ENCODE results near the gene ALDH2.
"Not testable (repeated sequence)": the region's sequence is repeated elsewhere in the genome, so short reads cannot be mapped to it uniquely, and the experiment has no call there.

ALDH2 gene

GRCh38 chr12:111791507-111791906 is 24.8 kb downstream of the ALDH2 start:
- no peak for DNase-seq

- DNase-seq = no peak
Measured at GRCh38 chr12:111792155-111792855, 25.6 kb downstream of the ALDH2 start.

GRCh38 chr12:111792856-111793235 is 26.1 kb downstream of the ALDH2 start:
- no peak for DNase-seq

- no peak for DNase-seq
Measured at GRCh38 chr12:111798182-111798581, 31.4 kb downstream of the ALDH2 start.

GRCh38 chr12:111799758-111800157 is 33.0 kb downstream of the ALDH2 start:
- DNase-seq = no peak

GRCh38 chr12:111803038-111803626 is 36.4 kb downstream of the ALDH2 start:
- no peak for DNase-seq

GRCh38 chr12:111803851-111804250 is 37.1 kb downstream of the ALDH2 start:
- no peak for DNase-seq

- DNase-seq = no peak
Measured at GRCh38 chr12:111806304-111806703, 39.6 kb downstream of the ALDH2 start.

- DNase-seq = no peak
Measured at GRCh38 chr12:111807232-111807631, 40.5 kb downstream of the ALDH2 start.

- peak; percentile 70 to 90 for DNase-seq
Measured at GRCh38 chr12:111812881-111813741, 46.4 kb downstream of the ALDH2 start.

- DNase-seq = no peak
Measured at GRCh38 chr12:111816065-111816615, 49.4 kb downstream of the ALDH2 start.

GRCh38 chr12:111816898-111817297 is 50.2 kb downstream of the ALDH2 start:
- DNase-seq = peak; percentile 91 to 93

- DNase-seq = no peak
Measured at GRCh38 chr12:111818340-111818739, 51.6 kb downstream of the ALDH2 start.

- peak; percentile 28 to 38 for DNase-seq
Measured at GRCh38 chr12:111819191-111820158, 52.7 kb downstream of the ALDH2 start.

- DNase-seq = not testable (repeated sequence)
Measured at GRCh38 chr12:111820828-111821227, 54.1 kb downstream of the ALDH2 start.

- DNase-seq = no peak
Measured at GRCh38 chr12:111822886-111823285, 56.2 kb downstream of the ALDH2 start.

- DNase-seq = no peak
Measured at GRCh38 chr12:111823891-111824290, 57.2 kb downstream of the ALDH2 start.

GRCh38 chr12:111824312-111824711 is 57.6 kb downstream of the ALDH2 start:
- DNase-seq = peak in 1 of 2 experiments; percentile 55

- DNase-seq = no peak
Measured at GRCh38 chr12:111825509-111825908, 58.8 kb downstream of the ALDH2 start.

- no peak for DNase-seq
Measured at GRCh38 chr12:111826316-111826715, 59.6 kb downstream of the ALDH2 start.

- no peak for DNase-seq
Measured at GRCh38 chr12:111826992-111827391, 60.3 kb downstream of the ALDH2 start.

GRCh38 chr12:111827907-111828306 is 61.2 kb downstream of the ALDH2 start:
- DNase-seq = no peak
